Uterus (tissue), 2 donors: Measurements from ENCODE around the gene MYH7.

Experiments used
- CTCF ChIP-seq, 4 experiments: fragments of 200-600 bp in 2 of 4; fragments of 450-650 bp in 2 of 4; sonication (generic) in 2 of 4; IDR thresholded peaks; one replicate each; pipeline ENCODE4 v1.5.1; 2016 to 2019; ENCODE audit warnings: antibody characterized with exemption in 4 of 4, mild to moderate bottlenecking in 2 of 4, moderate library complexity in 1 of 4
- POLR2A ChIP-seq, 2 donors: fragments of 450-650 bp; IDR thresholded peaks; one replicate each; pipeline ENCODE4 v1.6.1; 2016; ENCODE audit warnings: antibody characterized with exemption in 2 of 2, mild to moderate bottlenecking in 1 of 2, moderate library complexity in 1 of 2

DNA sequence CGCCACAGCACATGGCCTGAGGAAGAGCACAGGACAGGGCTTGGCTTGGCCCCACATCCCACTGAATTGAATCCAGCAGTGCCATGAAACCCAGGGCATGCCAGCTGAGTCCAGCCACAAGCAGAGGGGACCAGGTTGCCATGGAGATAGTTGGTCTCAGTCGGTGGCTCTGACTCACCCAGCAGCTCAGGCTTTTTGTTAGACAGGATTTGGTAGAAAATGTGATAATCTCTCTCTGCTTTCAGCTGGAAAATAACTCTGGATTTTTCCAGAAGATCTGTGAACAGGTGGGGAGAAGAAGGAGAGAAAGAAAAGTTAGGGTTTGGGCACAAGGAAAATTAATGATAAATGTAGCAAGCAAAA is 4.8 kb downstream of the MYH7 start:
- TF ChIP-seq CTCF (IDR thresholded peaks at IDR 0.05) (no peak), POLR2A (IDR thresholded peaks at IDR 0.05) (no peak)
